Measurements from ENCODE around the gene PLEKHM2. TPM values are rescaled to one million over a fixed set of nuclear protein-coding genes. Genes with fewer than 3 reads are reported as not detected.

The PLEKHM2 gene
- total RNA-seq, 1 donor from 2014 or later, result 90.9 TPM

DNA sequence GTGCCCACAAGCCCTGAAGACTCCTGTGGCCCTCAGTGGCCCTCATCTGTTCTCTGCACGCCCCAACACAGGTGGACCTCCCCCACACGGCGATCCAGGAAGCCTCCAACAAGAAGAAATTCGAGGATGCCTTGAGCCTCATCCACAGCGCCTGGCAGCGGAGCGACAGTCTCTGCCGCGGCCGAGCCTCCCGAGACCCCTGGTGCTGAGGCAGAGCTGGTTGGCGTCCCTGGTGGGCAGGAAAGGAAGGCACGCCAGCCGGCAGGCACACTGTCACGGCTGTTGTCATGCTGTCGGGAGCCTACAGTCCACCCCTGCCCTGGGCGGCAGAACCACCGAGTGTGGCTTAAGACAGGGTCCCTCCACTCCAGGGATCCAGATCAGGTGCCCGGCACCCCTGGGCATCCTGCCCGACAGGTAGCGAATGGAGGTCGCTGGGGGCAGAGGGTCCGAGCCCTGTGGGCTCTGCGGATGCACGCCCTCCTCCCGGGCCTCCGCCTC is 49.7 kb downstream of the PLEKHM2 start:
- no peaks in the 10 kb centered on the region for H3K9me3 ChIP-seq
- H3K27me3 ChIP-seq, result no peaks in the 10 kb centered on the region
- no peak overlapping the region for H3K4me3 ChIP-seq
- DNase-seq (no peak), ATAC-seq (no peak)
- TF ChIP-seq, protein P1, sequence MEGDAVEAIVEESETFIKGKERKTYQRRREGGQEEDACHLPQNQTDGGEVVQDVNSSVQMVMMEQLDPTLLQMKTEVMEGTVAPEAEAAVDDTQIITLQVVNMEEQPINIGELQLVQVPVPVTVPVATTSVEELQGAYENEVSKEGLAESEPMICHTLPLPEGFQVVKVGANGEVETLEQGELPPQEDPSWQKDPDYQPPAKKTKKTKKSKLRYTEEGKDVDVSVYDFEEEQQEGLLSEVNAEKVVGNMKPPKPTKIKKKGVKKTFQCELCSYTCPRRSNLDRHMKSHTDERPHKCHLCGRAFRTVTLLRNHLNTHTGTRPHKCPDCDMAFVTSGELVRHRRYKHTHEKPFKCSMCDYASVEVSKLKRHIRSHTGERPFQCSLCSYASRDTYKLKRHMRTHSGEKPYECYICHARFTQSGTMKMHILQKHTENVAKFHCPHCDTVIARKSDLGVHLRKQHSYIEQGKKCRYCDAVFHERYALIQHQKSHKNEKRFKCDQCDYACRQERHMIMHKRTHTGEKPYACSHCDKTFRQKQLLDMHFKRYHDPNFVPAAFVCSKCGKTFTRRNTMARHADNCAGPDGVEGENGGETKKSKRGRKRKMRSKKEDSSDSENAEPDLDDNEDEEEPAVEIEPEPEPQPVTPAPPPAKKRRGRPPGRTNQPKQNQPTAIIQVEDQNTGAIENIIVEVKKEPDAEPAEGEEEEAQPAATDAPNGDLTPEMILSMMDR (IDR thresholded peaks at IDR 0.05), result no peak
- H3K27ac ChIP-seq, result no peak overlapping the region
- intact Hi-C loops (cut with DNase I), result no loop called here
- peaks cover 14% of the 10 kb centered on the region for H3K4me1 ChIP-seq
- H3K36me3 ChIP-seq, result peaks cover 63% of the 10 kb centered on the region

DNA sequence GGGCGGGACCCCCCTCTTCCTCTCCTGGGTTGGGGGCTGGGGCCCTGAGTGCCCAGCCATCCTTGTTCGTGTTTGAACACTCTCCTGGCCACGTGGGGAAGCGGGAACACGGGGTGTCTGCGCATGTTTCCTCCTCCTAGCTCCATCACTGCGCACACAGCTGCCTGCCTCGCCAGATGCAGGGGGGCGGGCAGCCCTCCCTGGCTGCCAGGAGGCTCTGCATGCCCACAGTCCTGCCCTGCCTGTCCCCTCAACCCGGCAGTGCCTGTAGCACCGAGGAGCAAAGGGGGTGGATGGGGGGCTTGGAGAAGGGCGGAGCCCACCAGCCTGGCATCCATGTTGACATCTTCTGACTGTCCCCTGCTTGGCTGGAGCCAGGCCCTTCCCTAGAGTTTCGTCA is 50.2 kb downstream of the PLEKHM2 start:
- Histone ChIP-seq H3K27ac (no peak overlapping the region), H3K4me3 (no peak overlapping the region), H3K4me1 (peaks cover 14% of the 10 kb centered on the region), H3K36me3 (peaks cover 58% of the 10 kb centered on the region), H3K9me3 (no peaks in the 10 kb centered on the region), H3K27me3 (no peaks in the 10 kb centered on the region)
- TF ChIP-seq, protein P1 (IDR thresholded peaks at IDR 0.05), result no peak
- ATAC-seq (no peak), DNase-seq (no peak)
- intact Hi-C loops (cut with DNase I), result no loop called here

DNA sequence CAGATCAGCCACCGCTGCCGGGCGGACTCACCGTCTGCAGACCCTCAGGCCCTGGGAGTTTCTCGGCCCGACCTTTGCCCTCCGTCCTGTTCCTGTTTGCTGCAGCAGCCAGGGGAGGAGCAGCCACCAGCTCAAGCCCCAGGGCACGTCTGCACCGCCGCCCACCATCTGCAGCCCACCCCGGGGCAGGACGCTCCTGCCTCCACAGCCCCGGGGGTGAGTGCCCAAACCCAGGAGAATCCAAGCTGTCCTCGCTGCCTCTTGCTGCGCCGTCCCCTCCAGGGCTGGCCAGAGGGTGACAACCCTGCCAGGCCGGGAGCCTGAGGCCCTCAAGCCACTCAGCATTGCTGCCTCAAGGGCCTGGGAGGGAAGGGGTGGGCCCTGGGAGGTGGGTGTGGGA is 50.8 kb downstream of the PLEKHM2 start:
- H3K4me1 ChIP-seq, result peaks cover 14% of the 10 kb centered on the region
- peak; percentile 53 for ATAC-seq
- intact Hi-C loops (cut with DNase I), result no loop called here
- no peaks in the 10 kb centered on the region for H3K27me3 ChIP-seq
- no peaks in the 10 kb centered on the region for H3K9me3 ChIP-seq
- TF ChIP-seq, protein P1 (IDR thresholded peaks at IDR 0.05), result no peak
- no peak overlapping the region for H3K27ac ChIP-seq
- H3K4me3 ChIP-seq, result no peak overlapping the region
- no peak for DNase-seq
- peaks cover 52% of the 10 kb centered on the region for H3K36me3 ChIP-seq

DNA sequence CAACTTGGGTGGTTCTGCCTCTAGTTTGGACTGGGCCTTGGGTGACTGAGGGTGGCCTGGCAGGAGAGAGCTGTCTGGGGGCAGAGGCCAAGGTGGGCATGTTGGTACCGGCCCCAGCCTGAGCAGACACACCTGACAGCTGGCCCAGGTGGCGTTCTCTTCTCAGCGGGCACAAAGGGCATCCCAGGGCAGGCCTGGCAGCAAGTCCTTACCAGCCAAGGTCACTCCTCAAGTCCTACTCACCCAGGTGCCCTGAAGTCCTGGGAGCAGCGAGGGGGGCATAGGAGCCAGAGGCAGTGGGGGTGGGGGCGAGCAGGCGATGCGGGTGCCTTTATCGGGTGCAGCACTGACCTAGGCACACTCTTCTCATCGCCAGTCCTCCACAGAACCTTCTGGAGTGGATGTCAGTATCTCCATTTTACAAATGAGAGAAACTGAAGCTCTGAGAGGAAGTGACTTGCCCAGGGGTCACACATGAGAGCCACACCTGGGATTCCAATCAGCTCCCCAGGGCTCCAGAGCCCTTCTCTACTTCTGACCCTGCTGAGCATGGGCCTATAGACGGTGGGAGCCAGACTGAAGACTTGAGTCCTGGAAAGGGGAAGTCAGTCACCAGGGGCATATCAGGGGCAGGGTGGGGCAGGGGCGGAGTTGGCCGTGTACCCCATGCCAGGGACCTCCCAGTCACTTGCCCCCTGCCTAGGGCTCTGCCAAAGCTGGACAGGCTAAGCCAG is 51.4 kb downstream of the PLEKHM2 start:
- H3K4me3 ChIP-seq, result no peak overlapping the region
- TF ChIP-seq, protein P1 (IDR thresholded peaks at IDR 0.05), result no peak
- DNase-seq (no peak), ATAC-seq (peak; percentile 5)
- H3K9me3 ChIP-seq, result no peaks in the 10 kb centered on the region
- H3K36me3 ChIP-seq, result peaks cover 46% of the 10 kb centered on the region
- peak overlapping the region; percentile 42 for H3K27ac ChIP-seq
- H3K4me1 ChIP-seq, result peaks cover 14% of the 10 kb centered on the region
- no peaks in the 10 kb centered on the region for H3K27me3 ChIP-seq
- intact Hi-C loops (cut with DNase I), result no loop called here

DNA sequence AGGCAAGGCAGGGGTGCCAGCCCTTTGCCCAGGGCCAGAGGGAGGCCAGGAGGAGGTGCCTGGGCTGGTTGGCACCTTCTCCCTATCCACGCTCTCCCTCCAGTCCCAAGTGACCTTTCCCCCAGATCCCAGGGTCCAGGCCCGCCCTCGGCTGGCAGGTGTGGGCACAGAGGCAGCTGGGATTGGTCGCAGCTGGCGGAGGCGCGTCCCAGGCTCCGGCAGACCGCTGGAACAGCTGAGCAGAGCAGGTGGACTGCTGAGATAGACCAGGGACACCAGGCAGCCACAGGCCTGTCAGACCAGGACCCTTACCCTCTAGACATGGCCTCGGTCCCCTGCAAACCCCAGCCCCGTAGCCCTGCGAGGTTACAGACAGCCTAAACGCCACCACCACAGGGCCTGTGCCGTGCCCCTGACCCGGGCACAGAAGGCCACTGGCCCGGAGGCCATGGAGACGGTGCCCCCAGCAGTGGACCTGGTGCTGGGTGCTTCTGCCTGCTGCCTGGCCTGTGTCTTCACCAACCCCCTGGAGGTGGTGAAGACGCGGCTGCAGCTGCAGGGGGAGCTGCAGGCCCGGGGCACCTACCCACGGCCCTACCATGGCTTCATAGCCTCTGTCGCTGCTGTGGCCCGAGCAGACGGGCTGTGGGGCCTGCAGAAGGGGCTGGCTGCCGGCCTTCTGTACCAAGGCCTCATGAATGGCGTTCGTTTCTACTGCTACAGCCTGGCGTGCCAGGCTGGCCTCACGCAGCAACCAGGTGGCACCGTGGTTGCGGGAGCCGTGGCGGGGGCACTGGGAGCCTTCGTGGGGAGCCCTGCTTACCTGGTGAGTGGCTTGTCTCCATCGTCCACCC is 52.1 kb downstream of the PLEKHM2 start, which contains the start of gene SLC25A34:
SLC25A34 (plus strand) TSS at position 221 of the 854 bp plus-strand sequence; CDS start at position 449, 228 bp downstream.
- peak; percentile 91 for DNase-seq
- TF ChIP-seq, protein P1 (IDR thresholded peaks at IDR 0.05), result no peak
- ATAC-seq, result peak; percentile 85
- H3K27ac ChIP-seq, result peak within 1 kb of the TSS; percentile 42
- H3K4me3 ChIP-seq, result no peak within 1 kb of the TSS
- H3K4me1 ChIP-seq, result peaks cover 18% of the 10 kb centered on the region
- no peaks in the 10 kb centered on the region for H3K9me3 ChIP-seq
- no peaks in the 10 kb centered on the region for H3K27me3 ChIP-seq
- intact Hi-C loops (cut with DNase I), result no loop called here
- H3K36me3 ChIP-seq, result peaks cover 38% of the 10 kb centered on the region

All from upper lobe of right lung (tissue), 1 donor.